IMR-90 (cell line): ENCODE measurements around the gene CST9L.

Experiments
- CEBPB ChIP-seq: IDR thresholded peaks from 2 replicates; pipeline ENCODE4 v1.6.1; 2012; ENCODE audit warnings: low read depth, low read length, improper control_type of control experiment
- CHD1 ChIP-seq: IDR thresholded peaks from 2 replicates; pipeline ENCODE4 v1.6.1; 2012; ENCODE audit warnings: low read depth, low read length, improper control_type of control experiment
- MAFK ChIP-seq: IDR thresholded peaks from 2 replicates; pipeline ENCODE4 v1.6.1; 2012; ENCODE audit warnings: low read depth, low read length, improper control_type of control experiment
- MXI1 ChIP-seq: IDR thresholded peaks from 2 replicates; pipeline ENCODE4 v1.6.1; 2012; ENCODE audit warnings: low read depth, mild to moderate bottlenecking, low read length, moderate library complexity, borderline replicate concordance
- POLR2A ChIP-seq: IDR thresholded peaks from 2 replicates; pipeline ENCODE4 v1.6.1; 2012; ENCODE audit warnings: mild to moderate bottlenecking, low read depth, low read length
- RAD21 ChIP-seq: IDR thresholded peaks from 2 replicates; pipeline ENCODE4 v1.6.1; 2012; ENCODE audit warnings: low read length, improper control_type of control experiment
- RCOR1 ChIP-seq: IDR thresholded peaks from 2 replicates; pipeline ENCODE4 v1.6.1; 2012; ENCODE audit warnings: mild to moderate bottlenecking, low read length, improper control_type of control experiment; ENCODE audit not compliant: insufficient replicate concordance
- RFX5 ChIP-seq: IDR thresholded peaks from 2 replicates; pipeline ENCODE4 v1.8.0; 2012; ENCODE audit warnings: low read depth, mild to moderate bottlenecking, low read length, moderate library complexity
- TF ChIP-seq, protein P1 (sequence below): conservative IDR thresholded peaks from 2 replicates; pipeline ENCODE4 v1.5.1; 2012; ENCODE audit warnings: mild to moderate bottlenecking, low read depth, low read length, improper control_type of control experiment
- TF ChIP-seq, protein P2 (sequence below): fragments of 150-350 bp; IDR thresholded peaks from 2 replicates; pipeline ENCODE4 v1.6.1; 2017; ENCODE audit warnings: mild to moderate bottlenecking, antibody characterized with exemption, low read length, low read depth

DNA sequence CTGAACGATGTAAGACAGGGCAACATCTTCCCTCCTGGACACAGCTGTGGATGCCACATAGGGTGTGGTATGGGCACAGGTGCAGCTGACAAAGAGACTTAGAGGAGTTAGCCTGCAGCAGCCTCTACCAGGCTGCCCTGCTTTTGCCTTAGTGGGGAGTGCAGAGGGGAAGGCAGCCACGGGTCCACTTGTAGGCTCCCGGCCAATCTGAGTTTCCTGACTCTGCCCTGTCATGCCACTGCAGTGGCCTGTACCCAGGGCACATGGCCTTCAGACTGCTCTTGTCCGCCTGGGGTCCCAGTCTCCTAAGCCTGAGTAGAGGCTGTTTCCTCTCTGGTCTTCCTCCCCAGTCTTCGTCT is 17.1 kb upstream of the CST9L start:
- TF ChIP-seq, protein P1, sequence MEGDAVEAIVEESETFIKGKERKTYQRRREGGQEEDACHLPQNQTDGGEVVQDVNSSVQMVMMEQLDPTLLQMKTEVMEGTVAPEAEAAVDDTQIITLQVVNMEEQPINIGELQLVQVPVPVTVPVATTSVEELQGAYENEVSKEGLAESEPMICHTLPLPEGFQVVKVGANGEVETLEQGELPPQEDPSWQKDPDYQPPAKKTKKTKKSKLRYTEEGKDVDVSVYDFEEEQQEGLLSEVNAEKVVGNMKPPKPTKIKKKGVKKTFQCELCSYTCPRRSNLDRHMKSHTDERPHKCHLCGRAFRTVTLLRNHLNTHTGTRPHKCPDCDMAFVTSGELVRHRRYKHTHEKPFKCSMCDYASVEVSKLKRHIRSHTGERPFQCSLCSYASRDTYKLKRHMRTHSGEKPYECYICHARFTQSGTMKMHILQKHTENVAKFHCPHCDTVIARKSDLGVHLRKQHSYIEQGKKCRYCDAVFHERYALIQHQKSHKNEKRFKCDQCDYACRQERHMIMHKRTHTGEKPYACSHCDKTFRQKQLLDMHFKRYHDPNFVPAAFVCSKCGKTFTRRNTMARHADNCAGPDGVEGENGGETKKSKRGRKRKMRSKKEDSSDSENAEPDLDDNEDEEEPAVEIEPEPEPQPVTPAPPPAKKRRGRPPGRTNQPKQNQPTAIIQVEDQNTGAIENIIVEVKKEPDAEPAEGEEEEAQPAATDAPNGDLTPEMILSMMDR: no peak
- no peak for TF ChIP-seq CEBPB
- TF ChIP-seq RAD21: no peak
- TF ChIP-seq RFX5: no peak
- TF ChIP-seq, protein P2, sequence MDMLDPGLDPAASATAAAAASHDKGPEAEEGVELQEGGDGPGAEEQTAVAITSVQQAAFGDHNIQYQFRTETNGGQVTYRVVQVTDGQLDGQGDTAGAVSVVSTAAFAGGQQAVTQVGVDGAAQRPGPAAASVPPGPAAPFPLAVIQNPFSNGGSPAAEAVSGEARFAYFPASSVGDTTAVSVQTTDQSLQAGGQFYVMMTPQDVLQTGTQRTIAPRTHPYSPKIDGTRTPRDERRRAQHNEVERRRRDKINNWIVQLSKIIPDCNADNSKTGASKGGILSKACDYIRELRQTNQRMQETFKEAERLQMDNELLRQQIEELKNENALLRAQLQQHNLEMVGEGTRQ: no peak
- no peak for TF ChIP-seq POLR2A
- no peak for TF ChIP-seq MAFK
- no peak for TF ChIP-seq MXI1
- no peak for TF ChIP-seq RCOR1
- TF ChIP-seq CHD1: no peak
